Ectodermal cell (in vitro differentiated cells): Measurements from ENCODE around the gene LLCFC1. TPM values are rescaled to one million over a fixed set of nuclear protein-coding genes. Genes with fewer than 3 reads are reported as not detected.

Experiments
- H3K27ac ChIP-seq: 2 replicates; pipeline ENCODE4 v1.7.0; 2013; ENCODE audit warnings: mild to moderate bottlenecking, low read depth, low read length; ENCODE audit not compliant: insufficient read depth, poor library complexity, severe bottlenecking
- H3K27me3 ChIP-seq: 2 replicates; pipeline ENCODE4 v1.7.0; 2013; ENCODE audit warnings: mild to moderate bottlenecking, low read length; ENCODE audit not compliant: insufficient read depth, control insufficient read depth, poor library complexity, severe bottlenecking
- H3K36me3 ChIP-seq: one replicate; pipeline ENCODE4 v1.7.0; 2013; ENCODE audit warnings: low read length; ENCODE audit not compliant: control insufficient read depth, insufficient read depth
- H3K4me1 ChIP-seq: one replicate; pipeline ENCODE4 v1.7.0; 2013; ENCODE audit warnings: low read length; ENCODE audit not compliant: control insufficient read depth, insufficient read depth
- H3K4me3 ChIP-seq: 2 replicates; pipeline ENCODE4 v1.7.0; 2013; ENCODE audit warnings: low read depth, low read length, control low read depth; ENCODE audit not compliant: insufficient read depth
- H3K9me3 ChIP-seq: 2 replicates; pipeline ENCODE4 v1.7.0; 2013; ENCODE audit warnings: mild to moderate bottlenecking, low read length, moderate library complexity; ENCODE audit not compliant: control insufficient read depth
- WGBS, 2 experiments: methylation state at CpG; one replicate each; pipeline ENCODE4 v1.1.7; 2013; ENCODE audit warnings: missing lambda C conversion rate in 2 of 2; 5-methylcytosine and 5-hydroxymethylcytosine counted together
- polyA plus RNA-seq, 4 experiments: library from polyadenylated mRNA; stranded (reverse); fragments of 50-300 nt; gene quantifications; one replicate each; pipeline ENCODE4 v1.2.3, GENCODE V29; 2013

Gene LLCFC1
- not detected for polyA plus RNA-seq (2013, experiment 1 of 4)
- polyA plus RNA-seq (2013, experiment 2 of 4), result not detected
- not detected for polyA plus RNA-seq (2013, experiment 3 of 4)
- not detected for polyA plus RNA-seq (2013, experiment 4 of 4)

GRCh38 chr7:142939226-142939910 lies at the start of gene LLCFC1:
Gene LLCFC1, plus strand, starts transcription at chr7:142939484. Its CDS starts 138 bp downstream, at chr7:142939622.
- 67% methylated on average over 10 of the region's 10 CpGs for WGBS, 2 experiments
- Histone ChIP-seq H3K4me1 (no peaks in the 10 kb centered on the region), H3K4me3 (no peak within 1 kb of the TSS), H3K9me3 (no peaks in the 10 kb centered on the region), H3K36me3 (no peaks in the 10 kb centered on the region), H3K27ac (no peak within 1 kb of the TSS), H3K27me3 (no peaks in the 10 kb centered on the region)

GRCh38 chr7:142889816-142890215 lies 49.5 kb upstream of the LLCFC1 start:
- H3K36me3 ChIP-seq, result no peaks in the 10 kb centered on the region
- H3K4me3 ChIP-seq, result no peak overlapping the region
- no peaks in the 10 kb centered on the region for H3K9me3 ChIP-seq
- H3K27me3 ChIP-seq, result no peaks in the 10 kb centered on the region
- peaks cover 3% of the 10 kb centered on the region for H3K4me1 ChIP-seq
- WGBS, 2 experiments, result 73 to 87% methylated on average over 3 of the region's 3 CpGs
- H3K27ac ChIP-seq, result no peak overlapping the region

DNA sequence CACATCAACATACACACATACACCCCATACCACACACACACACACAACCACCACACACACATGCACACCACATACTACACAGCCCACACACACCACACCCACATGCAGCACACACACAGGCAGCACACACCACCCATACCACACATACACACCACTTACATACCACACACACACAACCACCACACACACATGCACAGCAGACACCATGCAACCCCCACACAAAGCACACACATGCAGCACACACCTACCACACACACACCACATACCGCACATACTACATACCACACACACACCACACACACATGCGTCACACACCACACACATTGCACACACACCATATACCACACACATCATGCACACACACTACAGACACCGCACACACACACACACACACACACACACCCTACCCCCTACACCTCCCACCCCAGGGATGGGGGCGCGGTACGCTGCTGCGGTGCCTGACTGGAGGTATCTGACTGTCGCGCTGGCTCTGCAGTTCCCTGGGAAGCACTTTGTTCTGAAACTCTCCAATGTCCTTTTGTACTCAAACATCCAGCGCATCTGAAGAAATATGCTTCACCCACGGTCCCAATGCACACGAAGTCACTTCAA lies 48.3 kb upstream of the LLCFC1 start:
- 86 to 90% methylated on average over 12 of the region's 12 CpGs for WGBS, 2 experiments
- H3K4me1 ChIP-seq, result no peaks in the 10 kb centered on the region
- H3K27ac ChIP-seq, result no peak overlapping the region
- no peaks in the 10 kb centered on the region for H3K27me3 ChIP-seq
- H3K4me3 ChIP-seq, result no peak overlapping the region
- H3K36me3 ChIP-seq, result no peaks in the 10 kb centered on the region
- H3K9me3 ChIP-seq, result no peaks in the 10 kb centered on the region

DNA sequence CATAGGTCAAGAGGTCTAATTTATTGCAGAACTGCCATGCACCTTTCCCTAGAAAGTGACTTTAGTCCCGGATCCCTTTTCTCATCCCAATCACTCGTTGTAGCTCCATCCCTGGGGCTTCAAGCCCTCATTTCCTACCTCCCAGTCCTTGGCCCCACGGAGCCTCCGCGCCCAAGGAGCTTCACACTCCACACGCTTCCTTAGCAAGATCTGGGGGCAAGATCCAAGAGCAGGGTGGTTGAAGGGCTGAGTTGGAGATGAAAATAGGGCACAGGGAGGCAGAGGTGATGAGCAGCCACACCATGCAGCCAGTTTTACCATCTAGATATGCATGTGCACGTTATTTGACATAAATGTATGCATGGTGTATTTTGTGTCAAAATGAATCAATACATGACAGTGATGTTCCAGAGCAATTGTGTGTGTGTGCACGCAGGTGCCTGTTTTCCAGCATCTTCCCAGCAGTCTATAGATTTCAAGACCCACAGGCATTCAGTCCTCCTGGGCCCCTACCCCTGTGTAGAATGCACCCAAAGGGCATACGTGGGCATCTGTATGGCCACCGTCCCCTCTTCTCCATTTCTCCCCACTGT lies 47.7 kb upstream of the LLCFC1 start:
- Histone ChIP-seq H3K9me3 (no peaks in the 10 kb centered on the region), H3K27ac (no peak overlapping the region), H3K4me3 (no peak overlapping the region), H3K4me1 (no peaks in the 10 kb centered on the region), H3K36me3 (no peaks in the 10 kb centered on the region), H3K27me3 (no peaks in the 10 kb centered on the region)
- WGBS, 2 experiments, result 91 to 92% methylated on average over 10 of the region's 10 CpGs

GRCh38 chr7:142892951-142893350 lies 46.3 kb upstream of the LLCFC1 start:
- H3K36me3 ChIP-seq, result no peaks in the 10 kb centered on the region
- no peaks in the 10 kb centered on the region for H3K9me3 ChIP-seq
- H3K4me1 ChIP-seq, result no peaks in the 10 kb centered on the region
- no peak overlapping the region for H3K4me3 ChIP-seq
- no peak overlapping the region for H3K27ac ChIP-seq
- H3K27me3 ChIP-seq, result no peaks in the 10 kb centered on the region
- 91% methylated on average over 5 of the region's 5 CpGs for WGBS, 2 experiments

GRCh38 chr7:142894112-142894984 lies 44.9 kb upstream of the LLCFC1 start:
- Histone ChIP-seq H3K4me3 (no peak overlapping the region), H3K9me3 (no peaks in the 10 kb centered on the region), H3K36me3 (no peaks in the 10 kb centered on the region), H3K4me1 (no peaks in the 10 kb centered on the region), H3K27ac (no peak overlapping the region), H3K27me3 (no peaks in the 10 kb centered on the region)
- WGBS, 2 experiments, result 86 to 92% methylated on average over 12 of the region's 12 CpGs

DNA sequence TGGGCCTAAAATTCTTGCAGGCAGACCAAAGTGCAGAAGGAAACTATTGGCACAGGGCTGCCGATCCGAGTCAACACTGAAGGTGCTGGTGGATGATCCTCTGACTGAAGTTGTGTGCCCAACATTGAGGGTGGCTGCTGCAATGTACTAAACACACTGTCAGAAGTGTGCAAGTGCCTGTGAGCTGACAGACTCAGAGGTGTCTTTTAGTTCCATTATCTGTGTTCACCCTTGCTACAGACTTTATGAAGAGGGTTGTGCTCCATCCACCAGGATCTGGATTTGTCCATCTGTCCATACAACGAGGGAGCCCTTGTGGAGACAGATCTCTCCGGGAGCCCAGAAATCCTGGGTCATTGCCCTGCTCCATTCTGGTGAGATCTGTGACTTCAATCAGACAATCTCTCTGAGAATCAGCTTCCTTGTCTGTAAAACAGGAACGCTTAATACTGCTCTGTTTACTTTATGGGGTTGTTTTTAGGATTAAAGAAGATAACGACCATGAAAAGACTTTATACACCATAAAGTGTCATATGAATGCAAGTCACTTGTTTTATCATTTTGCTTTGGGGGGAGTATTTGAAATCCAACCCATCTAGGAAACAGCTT lies 44.2 kb upstream of the LLCFC1 start:
- H3K27ac ChIP-seq, result no peak overlapping the region
- no peak overlapping the region for H3K4me3 ChIP-seq
- H3K9me3 ChIP-seq, result no peaks in the 10 kb centered on the region
- 87 to 93% methylated on average over 4 to 6 of the region's 6 CpGs for WGBS, 2 experiments
- no peaks in the 10 kb centered on the region for H3K27me3 ChIP-seq
- H3K4me1 ChIP-seq, result no peaks in the 10 kb centered on the region
- H3K36me3 ChIP-seq, result no peaks in the 10 kb centered on the region

DNA sequence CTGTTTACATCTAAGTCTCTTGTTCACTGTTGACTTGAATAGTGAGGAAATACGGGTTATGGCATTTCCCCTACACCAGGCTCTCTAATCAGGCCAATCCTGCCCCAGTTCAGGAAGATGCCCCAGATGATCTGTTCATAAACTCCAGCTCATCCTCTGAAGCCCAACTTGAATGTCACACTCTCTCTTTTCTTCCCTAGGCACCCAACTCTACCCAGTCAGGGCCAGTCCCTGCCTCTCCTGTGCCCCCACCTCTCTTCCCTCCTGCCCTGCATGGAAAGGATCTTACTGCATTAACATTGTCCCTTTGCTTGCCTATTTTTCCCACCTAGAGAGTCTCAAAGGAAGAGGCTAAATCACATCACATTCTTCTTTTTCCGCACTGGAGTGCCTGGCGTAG lies 43.1 kb upstream of the LLCFC1 start:
- Histone ChIP-seq H3K27ac (no peak overlapping the region), H3K4me1 (no peaks in the 10 kb centered on the region), H3K9me3 (no peaks in the 10 kb centered on the region), H3K4me3 (no peak overlapping the region), H3K27me3 (no peaks in the 10 kb centered on the region), H3K36me3 (no peaks in the 10 kb centered on the region)
- WGBS, 2 experiments, result 96 to 98% methylated on average over 3 of the region's 3 CpGs

GRCh38 chr7:142896741-142897379 lies 42.4 kb upstream of the LLCFC1 start:
- WGBS, 2 experiments, result 95 to 97% methylated on average over 3 of the region's 3 CpGs
- Histone ChIP-seq H3K4me3 (no peak overlapping the region), H3K4me1 (no peaks in the 10 kb centered on the region), H3K9me3 (no peaks in the 10 kb centered on the region), H3K27me3 (no peaks in the 10 kb centered on the region), H3K36me3 (no peaks in the 10 kb centered on the region), H3K27ac (no peak overlapping the region)
